Smooth muscle cell (in vitro differentiated cells): ENCODE results near the gene CHMP3. TPM values are rescaled to one million over a fixed set of nuclear protein-coding genes. Genes with fewer than 3 reads are reported as not detected.

Source experiments
- DNase-seq: peaks from one replicate; lab custom pipeline; 2025; ENCODE audit not compliant: unreplicated experiment; lab: John Stamatoyannopoulos, UW
- H2AFZ ChIP-seq: fragments of 200-600 bp; sonication (generic); 2 replicates; pipeline ENCODE4 v1.6.0; 2016; ENCODE audit warnings: antibody characterized with exemption, low read depth, mild to moderate bottlenecking
- H3F3A ChIP-seq: fragments of 200-600 bp; sonication (generic); 2 replicates; pipeline ENCODE4 v1.6.0; 2017; ENCODE audit warnings: antibody characterized with exemption, low read depth
- H3K27ac ChIP-seq: fragments of 200-600 bp; sonication (generic); 2 replicates; pipeline ENCODE4 v1.5.1; 2016; ENCODE audit warnings: low read depth, mild to moderate bottlenecking
- H3K27me3 ChIP-seq: fragments of 200-600 bp; sonication (generic); 2 replicates; pipeline ENCODE4 v1.6.1; 2016; ENCODE audit warnings: low read depth, mild to moderate bottlenecking
- H3K36me3 ChIP-seq: fragments of 200-600 bp; sonication (generic); 2 replicates; pipeline ENCODE4 v1.5.1; 2016; ENCODE audit warnings: low read depth
- H3K4me1 ChIP-seq: fragments of 200-600 bp; sonication (generic); 2 replicates; pipeline ENCODE4 v1.5.1; 2016; ENCODE audit warnings: low read depth
- H3K4me2 ChIP-seq: fragments of 200-600 bp; sonication (generic); 2 replicates; pipeline ENCODE4 v1.6.0; 2016; ENCODE audit warnings: mild to moderate bottlenecking
- H3K4me3 ChIP-seq: fragments of 200-600 bp; sonication (generic); 2 replicates; pipeline ENCODE4 v1.5.1; 2016; ENCODE audit warnings: mild to moderate bottlenecking
- H3K79me2 ChIP-seq: fragments of 200-600 bp; sonication (generic); 2 replicates; pipeline ENCODE4 v1.6.0; 2016; ENCODE audit warnings: low read depth, mild to moderate bottlenecking
- H3K9ac ChIP-seq: fragments of 200-600 bp; sonication (generic); 2 replicates; pipeline ENCODE4 v1.6.0; 2016; ENCODE audit warnings: low read depth
- H3K9me3 ChIP-seq: fragments of 200-600 bp; sonication (generic); replicated peaks from 2 replicates; pipeline ENCODE4 v1.5.1; 2016; ENCODE audit warnings: low read depth
- H4K20me1 ChIP-seq: fragments of 200-600 bp; sonication (generic); 2 replicates; pipeline ENCODE4 v1.6.0; 2016; ENCODE audit warnings: low read depth
- CTCF ChIP-seq: fragments of 200-600 bp; sonication (generic); IDR thresholded peaks from 2 replicates; pipeline ENCODE4 v1.5.1; 2017; ENCODE audit warnings: borderline replicate concordance, mild to moderate bottlenecking, antibody characterized with exemption; ENCODE audit not compliant: insufficient read depth, poor library complexity, severe bottlenecking
- WGBS: methylation state at CpG from one replicate; pipeline ENCODE4 v1.1.7; 2016; ENCODE audit warnings: low lambda C conversion rate; 5-methylcytosine and 5-hydroxymethylcytosine counted together
- polyA plus RNA-seq: library from polyadenylated mRNA; unstranded; fragments of >200 nt; fragmentation: Nextera tagmentation; extraction: Ambion mirVana; gene quantifications from 2 replicates; pipeline ENCODE4 v1.2.1, GENCODE V29; 2016
- total RNA-seq: library from RNA; depleted of rRNA; stranded (reverse); fragments of >200 nt; gene quantifications from 2 replicates; pipeline ENCODE4 v1.2.3, GENCODE V29; 2014

The CHMP3 gene
- total and polyA plus RNA-seq, 2 experiments from 2014 or later = 41.5 to 42.9 TPM

GRCh38 chr2:86510436-86510933, 52.8 kb downstream of the CHMP3 start:
- DNase-seq = no peak
- Histone ChIP-seq H3K9me3 (no peaks in the 10 kb centered on the region), H3K4me1 (no peaks in the 10 kb centered on the region), H3K36me3 (no peaks in the 10 kb centered on the region), H3F3A (no peaks in the 10 kb centered on the region), H3K4me3 (no peak overlapping the region), H3K27ac (no peak overlapping the region), H3K27me3 (no peaks in the 10 kb centered on the region), H3K4me2 (no peak overlapping the region), H3K79me2 (no peaks in the 10 kb centered on the region), H4K20me1 (no peaks in the 10 kb centered on the region), H2AFZ (no peak overlapping the region), H3K9ac (no peak overlapping the region)
- no peak for TF ChIP-seq CTCF
- WGBS = 97% methylated on average over 4 of the region's 4 CpGs

GRCh38 chr2:86507600-86507999, 55.6 kb downstream of the CHMP3 start:
- WGBS = 96% methylated on average over 7 of the region's 7 CpGs
- no peak overlapping the region for H3K4me2 ChIP-seq

GRCh38 chr2:86500325-86501083, 62.7 kb downstream of the CHMP3 start:
- DNase-seq = no peak
- 96% methylated on average over 2 of the region's 2 CpGs for WGBS

More at GRCh38 chr2:86507600-86507999, 55.6 kb downstream of the CHMP3 start:
- Histone ChIP-seq H3K4me1 (no peaks in the 10 kb centered on the region), H3K27ac (no peak overlapping the region), H2AFZ (no peak overlapping the region), H3K79me2 (no peaks in the 10 kb centered on the region), H3K9ac (no peak overlapping the region), H3K36me3 (no peaks in the 10 kb centered on the region), H3F3A (no peaks in the 10 kb centered on the region), H3K9me3 (no peaks in the 10 kb centered on the region), H3K27me3 (no peaks in the 10 kb centered on the region), H4K20me1 (no peaks in the 10 kb centered on the region), H3K4me3 (no peak overlapping the region)
- TF ChIP-seq CTCF = no peak
- no peak for DNase-seq

More at GRCh38 chr2:86500325-86501083, 62.7 kb downstream of the CHMP3 start:
- H3K27me3 ChIP-seq = no peaks in the 10 kb centered on the region
- H3K4me3 ChIP-seq = no peak overlapping the region
- TF ChIP-seq CTCF = no peak
- H3K9ac ChIP-seq = no peak overlapping the region
- no peak overlapping the region for H3K27ac ChIP-seq
- H3F3A ChIP-seq = no peaks in the 10 kb centered on the region
- no peaks in the 10 kb centered on the region for H3K9me3 ChIP-seq
- H4K20me1 ChIP-seq = no peaks in the 10 kb centered on the region
- H3K36me3 ChIP-seq = no peaks in the 10 kb centered on the region
- H2AFZ ChIP-seq = no peak overlapping the region
- H3K79me2 ChIP-seq = no peaks in the 10 kb centered on the region
- no peaks in the 10 kb centered on the region for H3K4me1 ChIP-seq
- H3K4me2 ChIP-seq = no peak overlapping the region
